ENCODE data around the gene PA2G4. TPM values are rescaled to one million over a fixed set of nuclear protein-coding genes. Genes with fewer than 3 reads are reported as not detected.

Gene PA2G4
- total RNA-seq, 1 donor: 141 TPM

DNA sequence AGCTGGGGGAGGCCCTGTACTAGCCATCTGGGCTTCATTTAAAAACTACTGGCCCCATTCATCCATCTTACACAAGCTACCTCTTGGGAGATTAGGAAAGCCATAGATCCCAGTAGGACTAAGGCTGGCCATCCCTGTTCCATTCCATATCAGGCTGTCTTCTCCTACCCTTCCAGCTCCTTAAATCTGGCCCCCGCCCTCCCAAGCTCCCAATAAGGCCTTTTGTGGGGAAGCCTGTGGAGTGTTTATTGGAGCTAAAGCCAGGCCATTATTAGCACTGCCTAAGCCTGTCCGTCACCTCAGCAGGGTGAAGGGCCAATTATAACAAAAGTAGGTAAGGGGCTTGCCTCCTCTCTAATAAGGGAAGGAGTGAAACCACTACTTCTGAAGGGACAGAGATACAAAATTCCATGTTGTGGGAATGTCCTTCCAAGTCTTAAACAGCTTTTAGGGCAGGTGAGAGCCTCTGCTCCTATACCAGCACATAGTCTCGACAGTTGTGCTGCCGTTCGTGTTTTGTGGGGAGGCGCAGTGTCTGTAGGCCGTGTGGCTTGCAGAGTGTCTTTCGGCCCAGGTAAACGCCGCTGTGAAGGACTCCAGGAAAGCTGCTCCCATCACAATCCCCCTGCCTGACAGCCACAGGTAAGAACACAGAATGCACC is 57.5 kb downstream of the PA2G4 start:
- TF ChIP-seq, protein P1, sequence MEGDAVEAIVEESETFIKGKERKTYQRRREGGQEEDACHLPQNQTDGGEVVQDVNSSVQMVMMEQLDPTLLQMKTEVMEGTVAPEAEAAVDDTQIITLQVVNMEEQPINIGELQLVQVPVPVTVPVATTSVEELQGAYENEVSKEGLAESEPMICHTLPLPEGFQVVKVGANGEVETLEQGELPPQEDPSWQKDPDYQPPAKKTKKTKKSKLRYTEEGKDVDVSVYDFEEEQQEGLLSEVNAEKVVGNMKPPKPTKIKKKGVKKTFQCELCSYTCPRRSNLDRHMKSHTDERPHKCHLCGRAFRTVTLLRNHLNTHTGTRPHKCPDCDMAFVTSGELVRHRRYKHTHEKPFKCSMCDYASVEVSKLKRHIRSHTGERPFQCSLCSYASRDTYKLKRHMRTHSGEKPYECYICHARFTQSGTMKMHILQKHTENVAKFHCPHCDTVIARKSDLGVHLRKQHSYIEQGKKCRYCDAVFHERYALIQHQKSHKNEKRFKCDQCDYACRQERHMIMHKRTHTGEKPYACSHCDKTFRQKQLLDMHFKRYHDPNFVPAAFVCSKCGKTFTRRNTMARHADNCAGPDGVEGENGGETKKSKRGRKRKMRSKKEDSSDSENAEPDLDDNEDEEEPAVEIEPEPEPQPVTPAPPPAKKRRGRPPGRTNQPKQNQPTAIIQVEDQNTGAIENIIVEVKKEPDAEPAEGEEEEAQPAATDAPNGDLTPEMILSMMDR (IDR thresholded peaks at IDR 0.05; ENCODE audit: insufficient read depth, low read length): no peak
- no peak for DNase-seq (ENCODE audit: low read depth)
- no peak overlapping the region for H3K4me3 ChIP-seq (ENCODE audit: low read depth, low read length)

DNA sequence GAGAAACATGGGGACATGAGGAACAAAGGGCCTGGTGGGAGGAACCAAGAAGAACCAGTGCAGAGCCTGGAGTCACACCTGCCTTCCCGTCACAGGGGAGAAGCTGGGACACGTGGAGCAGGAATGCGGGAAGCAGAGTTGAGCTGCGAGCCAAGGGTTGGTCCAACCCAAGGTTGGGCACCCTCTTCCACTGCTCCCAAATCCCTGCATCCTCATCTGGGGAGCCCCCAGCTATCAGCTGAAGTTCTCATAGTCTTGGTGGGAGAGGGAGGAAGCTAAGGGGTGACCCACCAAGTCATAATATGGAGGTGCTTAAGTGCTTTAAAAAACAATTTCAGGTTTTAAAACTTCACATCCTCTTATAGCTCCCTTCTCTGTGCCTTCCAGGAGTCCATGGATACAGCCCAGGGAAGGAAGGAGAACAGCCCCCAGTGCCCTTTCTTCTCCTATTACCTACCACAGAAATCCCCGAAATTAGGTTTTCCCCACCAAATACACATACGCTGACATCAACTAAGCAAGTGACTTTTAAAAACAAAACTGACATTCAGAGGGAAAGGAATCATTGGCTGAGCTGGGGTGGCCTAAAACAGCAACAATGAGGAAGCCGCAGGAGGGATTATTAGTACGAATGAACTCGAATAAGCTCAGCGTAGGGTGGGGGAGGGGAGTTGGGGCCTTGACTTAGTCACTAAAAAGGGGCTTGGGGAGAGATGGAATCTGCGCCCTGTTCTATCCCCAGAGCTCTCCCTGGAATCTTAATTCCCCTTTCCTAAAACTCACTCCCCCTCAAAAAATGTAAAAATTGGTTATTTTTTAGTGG is 58.3 kb downstream of the PA2G4 start:
- TF ChIP-seq, protein P1 (IDR thresholded peaks at IDR 0.05; ENCODE audit: insufficient read depth, low read length): no peak
- no peak overlapping the region for H3K4me3 ChIP-seq (ENCODE audit: low read depth, low read length)
- DNase-seq (ENCODE audit: low read depth): no peak

Other genes starting within 250 kb of the PA2G4 start
- gene PYM1, start 176.7 kb upstream of the PA2G4 start, total RNA-seq (ENCODE audit: low replicate concordance): 23.3 and 35.7 TPM in 2 replicates
- gene DGKA, start 173.4 kb upstream of the PA2G4 start, total RNA-seq (ENCODE audit: low replicate concordance): 50.6 and 62.1 TPM in 2 replicates
- gene PMEL, start 138.5 kb upstream of the PA2G4 start, total RNA-seq (ENCODE audit: low replicate concordance): 0.27 and 0.82 TPM in 2 replicates
- gene CDK2, start 137.7 kb upstream of the PA2G4 start, total RNA-seq (ENCODE audit: low replicate concordance): 8.5 and 38.5 TPM in 2 replicates
- 47.8 and 75.2 TPM in 2 replicates for gene RAB5B, start 130.5 kb upstream of the PA2G4 start, total RNA-seq (ENCODE audit: low replicate concordance)
- gene SUOX, start 107.3 kb upstream of the PA2G4 start, total RNA-seq (ENCODE audit: low replicate concordance): 20.4 and 40.4 TPM in 2 replicates
- gene IKZF4, start 83.5 kb upstream of the PA2G4 start, total RNA-seq (ENCODE audit: low replicate concordance): 0.65 and 3.4 TPM in 2 replicates
- gene RPS26, start 62.6 kb upstream of the PA2G4 start, total RNA-seq (ENCODE audit: low replicate concordance): 321 and 893 TPM in 2 replicates
- gene ERBB3, start 24.4 kb upstream of the PA2G4 start, total RNA-seq (ENCODE audit: low replicate concordance): 1.2 and 1.5 TPM in 2 replicates
- 2,772 and 12,570 TPM in 2 replicates for gene RPL41, start 12.1 kb downstream of the PA2G4 start, total RNA-seq (ENCODE audit: low replicate concordance)
- gene ZC3H10, start 13.7 kb downstream of the PA2G4 start, total RNA-seq (ENCODE audit: low replicate concordance): 5.9 and 7.3 TPM in 2 replicates
- gene ESYT1, start 23.7 kb downstream of the PA2G4 start, total RNA-seq (ENCODE audit: low replicate concordance): 207 and 267 TPM in 2 replicates
- 74.2 and 125 TPM in 2 replicates for gene MYL6B, start 48.0 kb downstream of the PA2G4 start, total RNA-seq (ENCODE audit: low replicate concordance)
- 1,047 and 1,209 TPM in 2 replicates for gene MYL6, start 53.8 kb downstream of the PA2G4 start, total RNA-seq (ENCODE audit: low replicate concordance)
- gene SMARCC2, start 84.9 kb downstream of the PA2G4 start, total RNA-seq (ENCODE audit: low replicate concordance): 69.4 and 222 TPM in 2 replicates
- gene RNF41, start 117.4 kb downstream of the PA2G4 start, total RNA-seq (ENCODE audit: low replicate concordance): 75.0 and 86.0 TPM in 2 replicates
- gene NABP2, start 119.8 kb downstream of the PA2G4 start, total RNA-seq (ENCODE audit: low replicate concordance): 13.9 and 31.5 TPM in 2 replicates
- 0.18 TPM in 1 of 2 replicates, not detected in the other for gene SLC39A5, start 125.5 kb downstream of the PA2G4 start, total RNA-seq (ENCODE audit: low replicate concordance)
- gene ANKRD52, start 153.8 kb downstream of the PA2G4 start, total RNA-seq (ENCODE audit: low replicate concordance): 8.7 and 20.0 TPM in 2 replicates
- gene COQ10A, start 162.4 kb downstream of the PA2G4 start, total RNA-seq (ENCODE audit: low replicate concordance): 5.1 and 8.0 TPM in 2 replicates
- gene CS, start 195.8 kb downstream of the PA2G4 start, total RNA-seq (ENCODE audit: low replicate concordance): 40.9 and 117 TPM in 2 replicates
- 76.1 and 120 TPM in 2 replicates for gene CNPY2, start 211.4 kb downstream of the PA2G4 start, total RNA-seq (ENCODE audit: low replicate concordance)
- gene PAN2, start 229.4 kb downstream of the PA2G4 start, total RNA-seq (ENCODE audit: low replicate concordance): 23.0 and 37.7 TPM in 2 replicates
- not detected in 2 replicates for gene IL23A, start 234.3 kb downstream of the PA2G4 start, total RNA-seq (ENCODE audit: low replicate concordance)

Data from fibroblast of the aortic adventitia (primary cell).